Natural killer cell (primary cell): Measurements from ENCODE around the gene MYL10. TPM values are rescaled to one million over a fixed set of nuclear protein-coding genes. Genes with fewer than 3 reads are reported as not detected.

ENCODE experiments used
- ATAC-seq, 3 donors: fragments of 150-1000 bp in 2 of 3; fragments of 200-7000 bp in 1 of 3; cut with Tn5 transposase; 1 replicate in 1 of 3; 2 replicates in 2 of 3; pipeline ENCODE4 v1.10.0; 2021; ENCODE audit warnings: mild to moderate bottlenecking in 2 of 3, moderate library complexity in 2 of 3
- DNase-seq, 2 donors: peaks; one replicate each; pipeline versions ENCODE4 v3.0.0 to v3.0.0-alpha.2; 2013 to 2021; ENCODE audit warnings: mixed read lengths in 1 of 2
- H3K27ac ChIP-seq: one replicate; pipeline ENCODE4 v1.5.1; 2013; ENCODE audit warnings: mild to moderate bottlenecking, low read length
- H3K27me3 ChIP-seq: one replicate; pipeline ENCODE4 v1.6.1; 2013; ENCODE audit warnings: low read length; ENCODE audit not compliant: control insufficient read depth, insufficient read depth
- H3K36me3 ChIP-seq: one replicate; pipeline ENCODE4 v1.6.1; 2013; ENCODE audit warnings: low read length; ENCODE audit not compliant: control insufficient read depth, insufficient read depth
- H3K4me1 ChIP-seq: one replicate; pipeline ENCODE4 v1.6.1; 2013; ENCODE audit warnings: low read length; ENCODE audit not compliant: control insufficient read depth, insufficient read depth
- H3K4me3 ChIP-seq: one replicate; pipeline ENCODE4 v1.5.1; 2013; ENCODE audit warnings: low read length
- H3K9me3 ChIP-seq: one replicate; pipeline ENCODE4 v1.6.1; 2013; ENCODE audit warnings: low read length; ENCODE audit not compliant: control insufficient read depth, insufficient read depth
- H3K27ac Mint-ChIP-seq, 2 donors: one replicate each; pipeline ENCODE4 v1.8.0; 2022; ENCODE audit warnings: mild to moderate bottlenecking in 2 of 2, mixed read lengths in 2 of 2, moderate library complexity in 1 of 2
- H3K27me3 Mint-ChIP-seq, 2 donors: one replicate each; pipeline ENCODE4 v1.8.0; 2022; ENCODE audit warnings: low read depth in 2 of 2, mixed read lengths in 2 of 2
- H3K36me3 Mint-ChIP-seq: one replicate; pipeline ENCODE4 v1.8.0; 2022; ENCODE audit warnings: mixed read lengths
- H3K4me1 Mint-ChIP-seq, 2 donors: one replicate each; pipeline ENCODE4 v1.8.0; 2022; ENCODE audit warnings: mixed read lengths in 2 of 2
- H3K4me3 Mint-ChIP-seq: one replicate; pipeline ENCODE4 v1.8.0; 2022; ENCODE audit warnings: mild to moderate bottlenecking, moderate library complexity, mixed read lengths
- H3K9me3 Mint-ChIP-seq, 2 donors: one replicate each; pipeline ENCODE4 v1.8.0; 2022; ENCODE audit warnings: mixed read lengths in 2 of 2
- WGBS: methylation state at CpG from one replicate; pipeline ENCODE4 v1.1.7; 2013; ENCODE audit warnings: missing lambda C conversion rate; ENCODE audit not compliant: insufficient coverage; 5-methylcytosine and 5-hydroxymethylcytosine counted together
- intact Hi-C: fragments of 100-400 bp; cut with micrococcal nuclease; formaldehyde crosslinking; loops from one replicate; pipeline ENCODE4 v1.14.2; 2022
- total RNA-seq, 4 donors: library from RNA; stranded (reverse); fragments of 120-200 nt in 1 of 4; gene quantifications; one replicate each; pipeline versions ENCODE4 v1.2.3 to v1.2.4, GENCODE V29; 2013 to 2022
- TF ChIP-seq, protein P1 (sequence below): fragments of 200-600 bp; IDR thresholded peaks from one replicate; pipeline ENCODE4 v1.8.0; 2022; ENCODE audit warnings: antibody characterized with exemption

MYL10 gene
- total RNA-seq, 3 donors from 2014 or later (not counting 1 experiment from before 2014, with no cell fraction given): not detected

DNA sequence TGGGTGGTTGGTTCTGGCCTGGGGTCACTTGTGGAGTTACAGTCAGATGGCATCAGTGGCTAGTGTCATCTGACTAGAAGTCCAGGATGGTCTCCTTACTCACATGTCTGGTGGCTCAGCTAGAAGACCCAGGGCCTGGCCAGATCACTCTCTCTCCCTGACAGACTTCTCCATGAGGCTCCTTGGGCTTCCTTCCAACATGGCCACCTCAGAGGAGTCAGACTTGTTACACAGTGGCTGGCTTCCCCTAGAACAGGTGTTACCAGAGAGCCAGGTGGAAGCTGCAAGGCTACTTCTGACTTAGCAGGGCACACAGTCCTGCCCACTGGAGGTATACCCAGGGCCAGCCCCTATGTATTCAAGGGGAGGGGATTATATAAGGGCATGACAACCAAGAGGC lies 44.2 kb upstream of the MYL10 start:
- Histone ChIP-seq H3K9me3 (no peaks in the 10 kb centered on the region), H3K36me3 (no peaks in the 10 kb centered on the region), H3K4me1 (no peaks in the 10 kb centered on the region), H3K27ac (no peak overlapping the region), H3K4me3 (no peak overlapping the region), H3K27me3 (no peaks in the 10 kb centered on the region)
- no peak overlapping the region for H3K4me3 Mint-ChIP-seq
- intact Hi-C loops: no loop called here
- H3K9me3 Mint-ChIP-seq: no peaks in the 10 kb centered on the region
- no peaks in the 10 kb centered on the region for H3K4me1 Mint-ChIP-seq
- H3K27ac Mint-ChIP-seq: no peak overlapping the region
- no peak for ATAC-seq
- H3K27me3 Mint-ChIP-seq: no peaks in the 10 kb centered on the region
- no peak for DNase-seq
- H3K36me3 Mint-ChIP-seq: no peaks in the 10 kb centered on the region
- TF ChIP-seq, protein P1, sequence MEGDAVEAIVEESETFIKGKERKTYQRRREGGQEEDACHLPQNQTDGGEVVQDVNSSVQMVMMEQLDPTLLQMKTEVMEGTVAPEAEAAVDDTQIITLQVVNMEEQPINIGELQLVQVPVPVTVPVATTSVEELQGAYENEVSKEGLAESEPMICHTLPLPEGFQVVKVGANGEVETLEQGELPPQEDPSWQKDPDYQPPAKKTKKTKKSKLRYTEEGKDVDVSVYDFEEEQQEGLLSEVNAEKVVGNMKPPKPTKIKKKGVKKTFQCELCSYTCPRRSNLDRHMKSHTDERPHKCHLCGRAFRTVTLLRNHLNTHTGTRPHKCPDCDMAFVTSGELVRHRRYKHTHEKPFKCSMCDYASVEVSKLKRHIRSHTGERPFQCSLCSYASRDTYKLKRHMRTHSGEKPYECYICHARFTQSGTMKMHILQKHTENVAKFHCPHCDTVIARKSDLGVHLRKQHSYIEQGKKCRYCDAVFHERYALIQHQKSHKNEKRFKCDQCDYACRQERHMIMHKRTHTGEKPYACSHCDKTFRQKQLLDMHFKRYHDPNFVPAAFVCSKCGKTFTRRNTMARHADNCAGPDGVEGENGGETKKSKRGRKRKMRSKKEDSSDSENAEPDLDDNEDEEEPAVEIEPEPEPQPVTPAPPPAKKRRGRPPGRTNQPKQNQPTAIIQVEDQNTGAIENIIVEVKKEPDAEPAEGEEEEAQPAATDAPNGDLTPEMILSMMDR: no peak

DNA sequence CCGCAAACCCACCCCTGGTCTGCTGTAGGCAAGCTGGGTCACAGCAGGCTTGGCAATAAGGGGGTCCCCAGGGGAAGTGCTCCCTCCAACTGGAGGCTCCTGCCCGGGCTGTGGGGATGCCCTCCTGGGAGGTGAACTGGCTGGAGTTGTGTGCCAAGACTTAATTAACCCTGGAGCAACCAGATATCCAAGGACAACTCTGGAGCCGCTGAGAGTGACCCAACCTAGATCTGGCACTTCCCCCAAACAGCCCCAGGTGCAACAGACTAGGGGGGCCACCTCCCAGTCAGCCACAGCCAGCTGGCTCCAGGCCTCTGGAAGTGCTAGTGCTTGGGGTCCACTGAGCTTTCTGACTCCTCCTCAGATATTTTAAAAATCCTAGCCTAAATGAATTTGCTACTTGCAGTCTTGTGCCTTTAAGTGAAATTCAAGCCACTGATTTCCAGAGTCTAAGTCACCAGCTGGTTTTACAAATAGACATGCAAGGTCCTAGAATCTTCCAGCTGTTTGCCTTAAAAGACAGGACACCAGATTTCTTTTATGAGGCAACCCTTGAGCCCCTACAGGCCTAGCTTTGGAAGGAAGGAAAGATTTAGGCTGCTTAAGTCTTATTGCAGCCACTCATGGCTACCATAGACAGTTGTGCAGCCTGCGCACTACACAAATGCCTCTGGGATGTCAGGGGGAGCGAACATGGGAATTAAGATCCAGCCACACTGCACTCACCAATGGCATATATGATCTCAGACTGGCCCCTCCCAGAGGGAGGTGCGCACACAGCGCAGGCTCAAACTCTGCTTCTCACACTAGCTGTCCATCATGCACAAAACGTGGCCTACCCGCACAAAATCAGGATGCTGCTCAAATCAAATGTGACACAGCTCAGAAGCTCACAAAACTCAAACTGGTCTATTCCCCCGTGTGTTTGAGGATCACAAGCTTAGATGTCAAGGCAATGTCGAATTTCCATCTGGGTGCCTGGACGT lies 42.6 kb upstream of the MYL10 start:
- no peak for ATAC-seq
- no peaks in the 10 kb centered on the region for H3K4me1 Mint-ChIP-seq
- no peaks in the 10 kb centered on the region for H3K4me1 ChIP-seq
- no peaks in the 10 kb centered on the region for H3K36me3 ChIP-seq
- no peak overlapping the region for H3K27ac ChIP-seq
- H3K36me3 Mint-ChIP-seq: no peaks in the 10 kb centered on the region
- intact Hi-C loops: no loop called here
- WGBS: 74% methylated on average over 12 of the region's 12 CpGs
- H3K4me3 Mint-ChIP-seq: no peak overlapping the region
- H3K9me3 Mint-ChIP-seq: no peaks in the 10 kb centered on the region
- H3K27me3 Mint-ChIP-seq: peaks cover 0 to 7% of the 10 kb centered on the region in 2 donors
- H3K4me3 ChIP-seq: no peak overlapping the region
- H3K9me3 ChIP-seq: no peaks in the 10 kb centered on the region
- no peak overlapping the region for H3K27ac Mint-ChIP-seq
- no peaks in the 10 kb centered on the region for H3K27me3 ChIP-seq
- TF ChIP-seq, protein P1: no peak
- no peak for DNase-seq

DNA sequence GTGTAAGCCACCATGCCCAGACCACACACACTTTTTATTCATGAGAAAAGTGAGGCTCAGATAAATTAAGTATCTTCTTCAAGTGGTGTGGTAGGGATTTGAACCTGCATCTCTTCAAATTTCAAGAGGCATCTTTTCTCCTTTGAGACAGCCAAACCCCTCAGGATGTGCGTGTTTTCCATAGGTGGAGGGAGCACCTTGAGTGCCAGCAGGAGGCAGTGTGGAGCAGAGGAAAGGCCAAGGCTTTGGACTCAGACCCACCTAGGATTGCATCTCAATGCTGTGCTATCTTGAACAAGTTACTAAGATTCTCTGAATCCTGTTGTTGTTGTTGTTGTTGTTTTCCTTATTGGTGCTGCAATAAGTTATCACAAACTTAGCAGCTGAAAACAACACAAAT lies 40.2 kb upstream of the MYL10 start:
- H3K4me1 Mint-ChIP-seq: no peaks in the 10 kb centered on the region
- H3K9me3 Mint-ChIP-seq: no peaks in the 10 kb centered on the region
- H3K27me3 Mint-ChIP-seq: peaks cover 0 to 7% of the 10 kb centered on the region in 2 donors
- H3K4me1 ChIP-seq: no peaks in the 10 kb centered on the region
- H3K27ac ChIP-seq: no peak overlapping the region
- no peaks in the 10 kb centered on the region for H3K27me3 ChIP-seq
- intact Hi-C loops: no loop called here
- TF ChIP-seq, protein P1: no peak
- H3K36me3 Mint-ChIP-seq: no peaks in the 10 kb centered on the region
- WGBS: 77% methylated on average over 1 of the region's 1 CpG
- H3K36me3 ChIP-seq: no peaks in the 10 kb centered on the region
- DNase-seq: peak in 1 of 2 donors; percentile 15
- ATAC-seq: no peak
- H3K4me3 ChIP-seq: no peak overlapping the region
- H3K9me3 ChIP-seq: no peaks in the 10 kb centered on the region
- H3K4me3 Mint-ChIP-seq: no peak overlapping the region
- no peak overlapping the region for H3K27ac Mint-ChIP-seq
